Gastrocnemius medialis (tissue), 4 donors: ENCODE data around the gene ERC2. TPM values are rescaled to one million over a fixed set of nuclear protein-coding genes. Genes with fewer than 3 reads are reported as not detected.

ENCODE experiments used
- ATAC-seq, 2 donors: fragments of 150-250 bp; one replicate each; pipeline ENCODE4 v1.9.1; 2016
- DNase-seq, 2 donors: peaks; one replicate each; pipeline ENCODE4 v3.0.0-alpha.2; 2019
- H3K27ac ChIP-seq, 4 donors: fragments of 200-600 bp; sonication (generic); 1 replicate in 1 of 4; 2 replicates in 3 of 4; pipeline ENCODE4 v1.5.1; 2016 to 2018; ENCODE audit warnings: mild to moderate bottlenecking in 2 of 4, moderate library complexity in 1 of 4
- H3K27me3 ChIP-seq, 3 donors: fragments of 200-600 bp; sonication (generic) in 2 of 3; 1 replicate in 1 of 3; 2 replicates in 2 of 3; pipeline versions ENCODE4 v1.5.1 to v1.6.0; 2016 to 2019; ENCODE audit warnings: mild to moderate bottlenecking in 1 of 3, moderate library complexity in 1 of 3
- H3K36me3 ChIP-seq, 2 donors: fragments of 200-600 bp; sonication (generic) in 1 of 2; one replicate each; pipeline ENCODE4 v1.5.1; 2017 to 2018
- H3K4me1 ChIP-seq, 2 donors: fragments of 200-600 bp; sonication (generic) in 1 of 2; one replicate each; pipeline ENCODE4 v1.5.1; 2016 to 2017; ENCODE audit warnings: mild to moderate bottlenecking in 2 of 2
- H3K4me3 ChIP-seq, 4 donors: fragments of 200-600 bp; sonication (generic) in 3 of 4; 1 replicate in 1 of 4; 2 replicates in 3 of 4; pipeline ENCODE4 v1.5.1; 2016 to 2019; ENCODE audit warnings: mild to moderate bottlenecking in 2 of 4
- H3K9me3 ChIP-seq, 3 donors: fragments of 200-600 bp; sonication (generic) in 2 of 3; 1 replicate in 1 of 3; 2 replicates in 2 of 3; pipeline ENCODE4 v1.5.1; 2016 to 2019
- CTCF ChIP-seq, 5 experiments: fragments of 450-650 bp in 3 of 5; fragments of 200-600 bp in 2 of 5; sonication (generic) in 2 of 5; IDR thresholded peaks in 4 of 5; conservative IDR thresholded peaks in 1 of 5; 1 replicate in 4 of 5; 2 replicates in 1 of 5; pipeline ENCODE4 v1.5.1; 2016 to 2019; ENCODE audit warnings: antibody characterized with exemption in 5 of 5, mild to moderate bottlenecking in 3 of 5, moderate library complexity in 3 of 5
- POLR2A ChIP-seq, 2 donors: fragments of 450-650 bp; IDR thresholded peaks; one replicate each; pipeline ENCODE4 v1.6.1; 2017; ENCODE audit warnings: antibody characterized with exemption in 2 of 2, mild to moderate bottlenecking in 2 of 2, moderate library complexity in 2 of 2
- in situ Hi-C, 4 donors: fragments of 200-750 bp; cut with MboI; loops; one replicate each; pipeline versions ENCODE4 v1.15.0 to v1.8.0; 2017; ENCODE audit warnings: low sequenced_read_pairs in 4 of 4
- intact Hi-C: fragments of 100-400 bp; cut with DNase I; formaldehyde crosslinking; loops from one replicate; pipeline ENCODE4 v1.15.1; 2023; ENCODE audit warnings: low total_unique reads
- total RNA-seq, 4 donors: library from RNA; depleted of rRNA; stranded (reverse); fragments of >200 nt; gene quantifications; one replicate each; pipeline versions ENCODE4 v1.1.0 to v1.2.3, GENCODE V29; 2016

ERC2 gene
- total RNA-seq, 4 donors from 2014 or later: not detected

- DNase-seq: no peak
- in situ Hi-C loops (no loop called here), intact Hi-C loops (no loop called here)
- H3K27me3 ChIP-seq: no peaks in the 10 kb centered on the region
- no peaks in the 10 kb centered on the region for H3K9me3 ChIP-seq
- no peak for ATAC-seq
- H3K27ac ChIP-seq: no peak overlapping the region
- no peak overlapping the region for H3K4me3 ChIP-seq
- TF ChIP-seq CTCF (IDR thresholded peaks at IDR 0.05 in 4 of 5, conservative IDR thresholded peaks at IDR 0.05 in 1 of 5) (no peak), POLR2A (IDR thresholded peaks at IDR 0.05) (no peak)
- H3K36me3 ChIP-seq: no peaks in the 10 kb centered on the region
- no peaks in the 10 kb centered on the region for H3K4me1 ChIP-seq
Observed at GRCh38 chr3:56379723-56380287, 88.5 kb downstream of the ERC2 start.

GRCh38 chr3:56375654-56376053 is 92.6 kb downstream of the ERC2 start:
- in situ Hi-C loops: no loop called here
- TF ChIP-seq POLR2A (IDR thresholded peaks at IDR 0.05): no peak
- no peak for TF ChIP-seq CTCF (IDR thresholded peaks at IDR 0.05 in 4 of 5, conservative IDR thresholded peaks at IDR 0.05 in 1 of 5)
- Histone ChIP-seq H3K9me3 (no peaks in the 10 kb centered on the region), H3K36me3 (no peaks in the 10 kb centered on the region), H3K4me3 (no peak overlapping the region), H3K4me1 (no peaks in the 10 kb centered on the region), H3K27ac (no peak overlapping the region), H3K27me3 (no peaks in the 10 kb centered on the region)
- ATAC-seq (no peak), DNase-seq (no peak)
- intact Hi-C loops: no loop called here

GRCh38 chr3:56373386-56373785 is 94.9 kb downstream of the ERC2 start:
- no peaks in the 10 kb centered on the region for H3K4me1 ChIP-seq
- no peaks in the 10 kb centered on the region for H3K27me3 ChIP-seq
- intact Hi-C loops (no loop called here), in situ Hi-C loops (no loop called here)
- no peak overlapping the region for H3K4me3 ChIP-seq
- H3K9me3 ChIP-seq: no peaks in the 10 kb centered on the region
- no peak overlapping the region for H3K27ac ChIP-seq
- ATAC-seq: no peak
- no peaks in the 10 kb centered on the region for H3K36me3 ChIP-seq
- TF ChIP-seq CTCF (IDR thresholded peaks at IDR 0.05 in 4 of 5, conservative IDR thresholded peaks at IDR 0.05 in 1 of 5) (no peak), POLR2A (IDR thresholded peaks at IDR 0.05) (no peak)
- DNase-seq: no peak

GRCh38 chr3:56370991-56371775 is 97.1 kb downstream of the ERC2 start:
- Histone ChIP-seq H3K9me3 (no peaks in the 10 kb centered on the region), H3K27ac (no peak overlapping the region), H3K27me3 (no peaks in the 10 kb centered on the region), H3K36me3 (no peaks in the 10 kb centered on the region), H3K4me3 (no peak overlapping the region), H3K4me1 (no peaks in the 10 kb centered on the region)
- no peak for ATAC-seq
- in situ Hi-C loops (no loop called here), intact Hi-C loops (no loop called here)
- no peak for DNase-seq
- no peak for TF ChIP-seq CTCF (IDR thresholded peaks at IDR 0.05 in 4 of 5, conservative IDR thresholded peaks at IDR 0.05 in 1 of 5)
- no peak for TF ChIP-seq POLR2A (IDR thresholded peaks at IDR 0.05)
